T1000 (cell line): ENCODE measurements around the gene CST4.
"Not testable (repeated sequence)": the region's sequence is repeated elsewhere in the genome, so short reads cannot be mapped to it uniquely, and the experiment has no call there.

Experiments used
- DNase-seq: peaks from one replicate; lab custom pipeline; 2025; ENCODE audit warnings: mixed read lengths; lab: John Stamatoyannopoulos, UW

The CST4 gene

DNA sequence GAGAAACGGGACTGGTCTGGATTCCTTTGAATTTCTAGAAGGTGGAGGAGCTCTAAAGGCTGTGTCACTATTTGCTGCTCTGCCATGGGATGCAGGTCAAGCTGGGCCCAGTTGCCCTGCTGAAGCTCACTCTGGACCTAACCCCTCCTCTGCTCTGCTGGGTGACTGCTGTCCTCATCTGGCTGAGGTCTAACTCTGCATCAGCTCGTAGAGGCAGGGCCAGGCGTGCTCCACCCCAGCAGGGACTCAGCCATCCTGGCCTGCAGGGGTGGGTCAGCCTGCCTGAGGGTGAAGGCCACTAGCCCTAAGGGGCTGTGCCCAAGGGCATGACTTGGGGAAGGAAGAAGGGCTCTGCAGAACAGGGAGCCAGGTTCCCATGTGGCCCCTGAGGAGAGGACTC, 852 bp downstream of the CST4 start:
- DNase-seq, result no peak

DNA sequence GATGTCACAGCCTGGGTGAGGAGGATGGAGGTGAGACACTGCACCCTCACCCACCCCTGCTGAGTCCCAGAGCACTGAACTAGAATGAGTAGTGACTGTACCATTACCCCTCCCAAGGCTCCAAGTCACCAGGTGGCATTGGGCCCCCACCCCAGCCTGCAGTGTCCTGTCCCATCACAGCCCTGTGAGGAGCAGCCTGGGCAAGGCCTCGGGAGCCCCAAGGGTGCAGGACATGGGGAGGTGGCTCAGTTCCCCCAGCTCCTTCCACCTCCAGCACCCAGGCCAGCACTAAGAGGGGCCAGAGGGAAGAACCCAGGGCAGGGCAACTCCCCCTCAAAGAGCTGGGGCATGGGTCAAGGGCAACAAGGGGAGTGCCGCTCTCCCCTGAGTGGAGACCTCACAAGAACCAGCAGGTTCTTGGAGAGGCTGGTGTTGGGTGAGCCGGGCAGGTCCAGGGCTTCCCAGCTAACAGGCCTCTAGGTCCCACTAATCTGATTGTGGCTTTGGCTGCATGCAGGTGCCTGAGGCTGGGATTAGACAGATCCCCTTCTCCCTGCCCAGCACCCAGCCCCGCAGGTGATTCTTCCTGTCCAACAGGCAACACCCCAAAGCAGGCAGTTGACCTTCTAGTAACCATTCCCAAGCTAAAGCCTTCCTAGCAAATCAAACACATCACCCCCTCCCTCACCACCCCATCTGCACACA, 2.6 kb downstream of the CST4 start:
- DNase-seq, result no peak

DNA sequence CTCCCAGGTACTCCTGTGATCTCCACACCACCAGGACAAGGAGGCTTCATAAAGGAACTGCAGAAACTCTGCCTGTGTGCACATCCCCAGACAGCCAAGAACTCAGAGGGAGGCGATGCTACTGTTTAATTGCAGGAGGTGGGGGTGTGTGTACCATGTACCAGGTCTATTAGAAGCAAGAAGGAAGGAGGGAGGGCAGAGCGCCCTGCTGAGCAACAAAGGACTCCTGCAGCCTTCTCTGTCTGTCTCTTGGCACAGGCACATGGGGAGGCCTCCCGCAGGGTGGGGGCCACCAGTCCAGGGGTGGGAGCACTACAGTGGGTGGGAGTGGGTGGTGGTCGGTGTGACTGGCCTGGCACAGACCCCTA, 3.3 kb downstream of the CST4 start:
- DNase-seq, result not testable (repeated sequence)

DNA sequence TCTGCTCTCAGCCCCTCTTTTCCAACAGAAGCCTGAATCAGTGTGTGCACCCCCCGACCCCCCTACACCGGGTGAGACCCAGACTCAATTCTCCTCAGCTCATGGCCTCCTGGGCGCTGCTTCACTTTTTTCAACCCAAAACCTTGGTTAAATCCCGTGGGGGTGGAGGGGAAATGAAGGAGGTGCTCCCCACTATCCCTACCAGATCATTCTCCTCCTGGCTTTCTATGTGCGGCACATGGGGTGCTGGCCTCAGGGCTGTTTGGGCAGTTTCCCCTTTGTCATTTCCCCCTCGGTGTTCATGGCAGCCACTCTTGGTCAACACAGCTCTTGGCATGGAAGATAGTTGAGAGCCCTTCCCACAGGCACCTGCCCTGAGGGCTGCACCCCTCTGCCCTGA, 4.6 kb downstream of the CST4 start:
- no peak for DNase-seq

DNA sequence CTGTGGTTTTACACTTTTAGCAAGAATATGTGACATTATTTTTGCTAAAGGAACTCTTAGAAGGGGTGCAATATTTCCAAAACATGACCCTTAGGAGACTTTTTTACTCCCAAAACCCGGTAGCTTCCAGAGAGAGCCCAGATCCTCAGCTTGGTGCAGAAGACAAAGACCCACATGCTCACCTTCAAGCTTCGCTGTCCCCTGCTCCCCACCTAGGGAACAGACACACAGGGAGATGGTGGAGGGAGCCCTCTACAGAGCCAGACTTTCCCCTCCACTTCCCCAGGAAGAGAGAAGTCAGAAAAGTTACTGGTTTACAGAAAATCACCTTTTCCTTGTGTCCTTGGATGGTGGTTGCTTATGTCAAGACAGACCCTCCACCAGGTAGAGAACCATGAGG, 5.0 kb downstream of the CST4 start:
- no peak for DNase-seq

DNA sequence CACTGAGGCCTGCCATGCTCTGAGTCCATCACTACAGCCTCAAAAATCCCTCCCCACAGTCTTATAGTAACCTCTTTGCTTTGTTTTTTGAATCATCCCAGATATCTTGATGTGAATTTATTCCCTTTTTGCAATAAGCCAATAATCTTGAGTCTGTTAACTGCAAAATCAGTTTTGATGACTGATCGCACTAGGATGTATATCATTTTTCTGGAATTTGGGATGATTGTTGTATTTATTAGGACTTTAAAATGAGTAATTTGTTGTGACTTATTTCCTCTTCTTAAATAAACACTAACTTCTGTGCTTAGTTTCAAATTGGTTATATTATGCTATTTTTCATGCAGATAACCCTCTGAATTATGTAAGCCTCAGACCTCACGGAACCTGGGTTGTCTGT, 5.6 kb downstream of the CST4 start:
- no peak for DNase-seq

DNA sequence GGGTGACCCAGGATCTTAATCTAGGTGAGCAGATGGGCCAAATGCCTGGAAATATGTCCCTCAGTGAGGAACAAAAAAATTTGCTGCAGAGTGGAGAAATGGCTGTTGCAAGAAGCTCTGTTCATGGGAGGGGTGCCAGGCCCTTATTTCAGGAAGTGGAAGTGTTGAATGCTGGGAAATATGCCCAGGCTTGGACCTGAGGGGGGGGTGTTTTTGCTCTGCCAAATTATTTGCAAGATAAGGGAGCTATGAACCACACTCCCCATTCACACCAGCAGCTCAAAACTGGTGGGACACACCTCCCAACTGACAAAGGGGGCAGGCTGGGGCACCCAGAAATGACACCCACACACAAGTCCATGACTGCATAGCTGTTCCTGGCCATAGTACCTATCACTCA, 8.7 kb downstream of the CST4 start:
- DNase-seq, result no peak

DNA sequence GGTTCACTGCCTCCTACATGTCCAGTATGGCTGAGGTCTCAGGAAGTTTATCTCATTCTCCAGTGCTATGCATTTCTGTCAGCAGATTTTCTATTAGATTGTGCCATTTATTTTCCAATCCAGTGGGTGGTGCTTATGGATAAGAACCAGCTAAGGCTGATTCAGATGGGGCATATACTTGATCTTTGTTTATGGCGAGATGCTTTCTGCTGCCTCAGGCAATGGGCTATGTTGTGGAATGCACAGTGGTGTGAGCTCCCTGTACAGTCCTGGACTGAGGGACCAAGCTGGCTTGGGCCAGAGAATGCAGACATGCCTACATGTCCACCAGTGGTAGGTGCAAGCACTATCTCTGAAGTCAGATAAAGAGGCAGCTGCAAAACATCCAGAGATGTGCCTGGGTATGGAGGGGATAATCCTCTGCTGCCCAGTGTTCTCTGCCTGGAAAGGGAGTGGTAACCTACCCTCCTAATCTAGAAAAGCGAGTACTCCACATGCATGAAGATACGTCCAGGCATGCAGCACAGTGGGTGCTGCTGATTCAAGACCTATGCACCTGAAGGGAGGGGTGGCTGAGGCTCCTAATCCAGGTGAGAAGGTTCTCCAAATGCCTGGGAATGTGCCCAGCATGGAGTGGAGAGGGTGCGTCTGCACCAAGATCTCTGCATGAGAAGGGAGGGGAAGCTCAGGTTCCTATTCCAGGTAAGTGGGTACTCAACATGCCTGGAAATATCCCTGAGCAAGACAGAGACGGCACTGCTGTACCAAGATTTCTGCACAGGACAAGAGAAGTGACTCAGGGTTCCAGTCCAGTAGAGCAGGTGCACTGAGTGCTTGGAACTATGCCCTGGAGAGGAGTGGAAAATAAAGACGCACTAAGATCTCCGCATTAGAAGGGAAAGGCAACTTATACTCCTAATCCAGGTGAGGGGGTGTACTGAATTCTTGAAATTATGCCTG, 9.4 kb downstream of the CST4 start:
- no peak for DNase-seq

DNA sequence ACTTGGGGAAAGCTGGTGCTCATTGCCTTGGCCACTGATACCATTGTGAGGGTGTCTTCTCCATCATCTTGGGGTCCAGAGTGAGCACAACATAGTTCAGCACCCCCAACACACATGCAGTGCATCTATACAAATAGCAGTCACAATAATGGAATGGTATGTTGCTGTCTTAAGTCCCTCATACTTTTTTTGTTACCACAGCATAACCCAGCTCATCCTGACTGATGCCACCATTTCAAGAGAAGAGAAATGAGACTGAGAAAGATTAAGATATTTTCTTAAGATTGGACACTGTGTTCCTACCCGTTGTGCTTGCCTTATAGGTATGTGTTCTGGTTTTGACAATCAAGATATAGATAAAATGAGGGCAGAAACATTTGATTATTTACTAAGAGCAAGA, 15.6 kb downstream of the CST4 start:
- DNase-seq, result no peak

DNA sequence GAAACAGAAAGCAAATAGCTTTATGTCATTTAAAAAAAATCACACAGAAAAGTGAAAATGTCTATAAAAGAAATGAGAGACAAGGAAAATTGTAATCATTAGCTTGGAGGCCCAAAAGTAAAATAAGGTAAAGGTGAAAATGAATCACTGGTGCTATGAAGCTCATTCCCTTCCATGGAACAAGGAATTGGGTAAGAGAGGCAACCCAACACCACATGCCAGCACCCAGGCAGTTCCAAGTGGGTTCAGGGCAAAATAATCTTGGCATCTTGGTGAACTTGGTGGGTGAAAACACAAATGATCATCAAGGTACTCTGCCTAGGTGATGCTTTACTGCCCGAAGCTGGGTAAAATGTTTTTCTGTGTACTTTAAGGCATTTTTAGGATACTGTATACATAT, 16.7 kb downstream of the CST4 start:
- DNase-seq, result no peak

DNA sequence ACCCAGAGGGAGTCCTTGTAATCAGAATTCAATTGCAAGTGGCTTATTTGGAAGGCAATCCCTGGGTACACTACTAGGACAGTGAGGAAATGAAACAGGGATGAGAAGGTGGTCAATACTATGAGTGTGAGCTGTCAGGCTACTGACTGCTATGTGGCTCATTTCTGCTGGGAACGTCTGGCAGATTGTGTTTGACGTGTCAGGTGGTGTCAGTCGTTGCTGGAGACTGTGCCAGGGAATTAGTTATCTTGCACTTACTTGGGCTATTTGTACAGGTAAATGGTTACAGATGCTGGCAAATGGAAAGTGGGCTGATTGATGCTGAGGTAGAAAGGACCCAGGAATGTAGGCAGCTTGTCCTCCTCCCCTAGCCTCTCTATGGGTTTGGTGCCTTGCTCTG, 17.4 kb downstream of the CST4 start:
- DNase-seq, result no peak

DNA sequence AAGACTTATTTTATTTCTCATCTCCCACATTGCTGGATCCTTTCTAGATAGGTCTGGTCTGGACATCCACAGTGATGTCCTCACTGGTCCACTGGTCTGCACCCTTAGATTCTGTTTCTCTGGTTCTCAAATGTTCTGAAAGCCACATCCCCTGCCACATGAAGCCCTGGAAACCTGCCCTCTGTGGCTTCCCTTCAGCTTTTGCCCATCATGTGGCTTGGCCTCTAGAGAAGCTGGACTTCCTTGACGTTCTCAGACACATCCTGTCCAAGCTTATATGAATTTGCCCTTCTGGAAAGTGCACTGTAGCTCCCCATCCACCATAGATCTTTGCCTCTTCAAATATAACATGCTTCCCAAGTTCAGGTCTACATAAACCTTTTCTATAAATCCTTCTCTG, 18.5 kb downstream of the CST4 start:
- DNase-seq, result no peak

DNA sequence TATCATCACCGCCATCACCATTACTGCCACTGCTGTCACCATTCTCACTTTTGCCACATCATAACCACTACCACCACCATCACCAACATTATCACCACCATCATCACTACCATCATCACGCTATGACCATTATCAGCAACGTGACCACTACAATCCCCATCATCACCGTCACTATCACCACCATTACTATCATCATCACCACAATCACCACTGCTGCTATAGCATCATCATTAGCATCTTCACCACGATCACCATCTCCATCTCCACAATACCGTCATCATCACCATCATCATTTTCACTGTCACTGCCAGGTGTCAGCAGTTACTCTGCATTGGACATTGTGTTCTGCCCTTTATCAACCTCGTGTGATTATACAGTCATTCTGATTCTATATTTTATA, 19.0 kb downstream of the CST4 start:
- no peak for DNase-seq

DNA sequence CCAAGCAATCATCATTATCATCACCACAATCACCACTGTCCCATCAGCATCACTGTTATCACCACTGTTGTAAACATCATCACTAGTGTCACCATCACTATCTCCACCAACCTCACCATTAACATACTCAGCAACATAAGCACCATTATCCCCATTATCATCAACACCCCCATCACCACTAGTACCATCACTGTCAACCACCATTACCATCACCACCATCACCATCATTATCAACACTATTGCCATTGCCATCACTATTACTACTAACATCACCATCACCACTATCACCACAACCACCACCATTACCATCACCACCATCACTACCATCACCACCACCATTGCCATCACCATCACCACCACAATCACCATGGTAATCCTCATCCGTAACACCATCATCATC, 19.5 kb downstream of the CST4 start:
- no peak for DNase-seq

DNA sequence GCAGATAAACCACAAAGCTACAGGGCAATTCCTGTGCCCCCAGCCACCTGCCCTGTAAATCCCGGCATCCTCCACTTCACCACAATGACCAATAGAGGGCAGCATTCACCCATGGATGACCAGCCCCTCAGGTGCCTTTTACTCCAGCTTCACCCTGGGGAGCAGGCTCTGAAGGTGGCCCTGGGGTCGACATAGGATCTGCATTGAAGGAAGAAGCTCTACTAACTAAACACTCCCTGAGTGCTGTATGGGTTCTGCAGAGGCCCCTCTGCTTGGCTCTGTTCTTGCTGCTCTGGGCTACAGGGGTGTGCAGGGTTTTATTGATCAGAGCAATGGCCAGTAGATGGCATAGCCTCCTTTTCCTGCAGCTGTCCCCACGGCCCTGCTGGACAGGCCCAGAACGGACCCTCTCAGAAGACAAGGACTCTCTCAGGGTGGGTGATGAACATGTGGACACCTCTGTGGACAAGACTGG, 20.3 kb downstream of the CST4 start:
- DNase-seq, result no peak

DNA sequence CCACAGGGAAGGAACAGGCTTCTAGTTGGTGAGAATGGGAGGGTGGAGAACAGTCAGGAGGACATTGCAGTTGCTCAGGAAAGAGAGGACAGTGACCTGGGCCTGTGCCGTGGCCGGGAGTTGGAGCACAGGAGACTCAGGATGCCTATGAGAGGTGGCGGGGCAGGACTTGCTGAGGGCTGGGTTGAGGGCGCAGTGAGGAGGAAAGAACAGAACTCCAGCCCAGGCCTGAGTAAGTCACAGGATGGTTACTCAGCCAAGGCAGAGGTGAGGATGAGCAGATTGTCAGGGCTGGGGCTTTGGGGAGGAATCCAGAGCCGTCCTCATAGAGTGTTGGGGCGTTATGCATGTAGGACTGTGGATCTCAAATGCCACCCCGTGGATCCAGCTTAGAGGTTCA, 21.2 kb downstream of the CST4 start:
- DNase-seq, result no peak

DNA sequence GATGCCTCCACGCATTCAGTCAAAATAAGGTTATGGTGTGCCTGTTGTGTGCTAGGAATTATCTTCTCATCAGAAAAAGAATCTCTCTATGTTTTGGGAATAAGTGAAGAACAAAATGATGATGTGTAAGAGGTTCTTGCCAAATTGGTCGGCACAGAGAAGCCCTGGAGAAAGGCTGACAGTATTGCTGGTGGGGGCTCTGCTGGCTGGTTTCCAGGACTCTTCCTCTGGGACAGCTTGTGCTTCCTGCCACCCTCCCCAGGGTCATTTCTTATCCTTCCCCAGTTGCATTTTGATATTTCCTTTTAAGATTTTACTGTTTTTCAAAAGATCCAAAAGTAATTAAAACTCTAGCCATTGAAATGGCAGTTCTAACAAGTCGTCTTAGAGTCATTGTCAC, 22.1 kb downstream of the CST4 start:
- no peak for DNase-seq

DNA sequence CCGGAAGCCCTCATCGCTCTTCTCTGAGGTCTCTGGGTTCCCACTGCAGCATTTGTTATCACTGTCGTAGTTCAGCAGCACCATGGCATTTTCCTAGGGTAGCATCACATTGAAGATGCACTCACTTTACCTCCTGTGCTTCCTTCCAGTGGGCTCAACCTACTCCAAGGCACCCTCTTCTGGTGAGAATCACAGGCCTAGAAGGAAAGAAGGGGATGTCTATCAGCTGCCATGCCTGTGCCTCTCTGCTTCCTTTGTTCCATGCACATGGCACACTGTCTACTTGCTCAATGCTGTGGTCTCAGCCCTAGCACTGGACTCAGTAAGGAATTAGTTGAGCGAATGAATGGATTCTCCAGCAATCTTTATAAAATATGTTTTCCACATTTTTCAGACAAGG, 22.6 kb downstream of the CST4 start:
- no peak for DNase-seq

DNA sequence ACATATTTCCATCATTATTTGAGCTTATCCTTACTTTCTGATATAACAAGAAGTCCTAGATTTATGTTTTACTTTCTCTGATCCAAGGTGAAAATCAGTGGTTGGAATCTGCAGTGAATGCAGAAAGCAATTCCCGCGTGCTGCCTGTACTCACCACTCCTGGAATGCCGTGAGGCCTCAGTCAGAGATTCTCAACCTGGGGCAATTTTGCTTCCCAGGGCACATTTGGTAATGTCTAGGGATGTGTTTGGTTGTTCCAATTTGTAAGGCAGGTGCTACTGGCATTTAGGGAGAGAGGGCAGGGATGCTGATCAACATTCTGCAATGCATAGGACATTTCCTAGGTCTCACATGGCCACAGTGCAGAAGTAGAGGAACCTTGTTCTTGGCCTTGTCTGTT, 23.9 kb downstream of the CST4 start:
- no peak for DNase-seq

DNA sequence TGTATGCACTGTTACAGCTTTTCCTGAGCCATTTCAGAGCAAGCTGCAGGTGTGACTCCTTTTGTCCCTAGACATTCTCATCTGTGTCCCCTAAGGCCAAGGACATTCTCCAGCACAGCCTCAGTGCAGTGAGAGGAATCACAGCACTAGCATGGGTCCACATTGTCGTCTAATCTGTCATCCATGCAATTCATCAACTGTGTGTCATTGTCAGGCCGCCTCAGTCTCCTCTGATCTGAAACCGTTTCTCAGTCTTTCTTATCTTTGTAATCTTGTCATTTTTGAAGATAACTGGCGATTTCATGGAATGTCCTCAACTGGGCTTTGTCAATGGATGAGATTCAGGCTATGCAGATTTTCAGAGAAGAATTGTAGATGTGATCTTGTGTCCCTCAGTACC, 24.8 kb downstream of the CST4 start:
- not testable (repeated sequence) for DNase-seq

DNA sequence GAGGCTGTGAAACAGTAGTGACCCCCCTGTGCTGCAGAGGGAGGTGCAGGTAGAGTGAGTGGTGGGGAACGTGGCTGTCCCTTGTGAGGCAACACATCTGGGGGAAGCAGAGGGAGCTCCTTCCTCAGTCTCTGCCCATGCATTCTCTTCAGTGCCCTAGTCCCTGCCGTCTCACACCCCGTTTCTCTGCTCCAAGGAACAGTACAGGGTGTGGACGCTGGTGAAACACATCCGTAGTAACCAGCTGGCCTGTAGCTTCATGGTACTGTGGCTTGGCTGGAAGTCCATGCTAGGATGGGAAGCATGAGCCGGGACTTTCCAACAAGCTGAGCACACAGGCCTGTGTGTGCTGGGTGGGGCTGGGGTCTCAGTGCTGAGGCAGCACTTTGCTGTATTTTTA, 25.7 kb downstream of the CST4 start:
- DNase-seq, result no peak

DNA sequence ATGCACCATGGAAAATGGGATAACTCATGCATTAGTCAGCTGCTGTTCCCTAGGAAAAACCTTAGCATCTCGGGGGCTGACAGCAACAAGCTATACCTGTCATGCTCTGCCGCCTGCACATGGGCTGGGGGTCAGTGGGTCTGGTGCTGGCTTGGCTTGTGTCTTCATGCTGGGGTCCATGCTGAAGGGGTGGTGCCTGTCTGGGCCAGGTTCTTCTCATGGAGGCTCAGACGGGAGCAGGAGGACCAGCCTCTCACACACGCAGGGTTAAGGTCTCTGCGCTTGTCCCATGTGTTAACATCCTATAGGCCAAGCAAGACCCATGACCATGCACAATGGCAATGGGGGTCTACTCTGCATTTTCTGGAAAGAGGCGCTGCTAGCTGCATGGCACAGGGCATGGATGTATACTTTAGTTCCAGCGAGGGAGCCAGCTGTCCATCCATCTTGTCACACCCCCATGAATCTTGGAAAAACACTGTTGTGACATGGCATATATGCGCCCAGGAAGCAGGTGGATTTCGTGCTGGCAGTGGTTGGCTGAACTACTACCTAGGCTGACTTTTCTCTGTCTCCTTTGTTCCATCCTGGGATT, 26.5 kb downstream of the CST4 start:
- DNase-seq, result no peak

DNA sequence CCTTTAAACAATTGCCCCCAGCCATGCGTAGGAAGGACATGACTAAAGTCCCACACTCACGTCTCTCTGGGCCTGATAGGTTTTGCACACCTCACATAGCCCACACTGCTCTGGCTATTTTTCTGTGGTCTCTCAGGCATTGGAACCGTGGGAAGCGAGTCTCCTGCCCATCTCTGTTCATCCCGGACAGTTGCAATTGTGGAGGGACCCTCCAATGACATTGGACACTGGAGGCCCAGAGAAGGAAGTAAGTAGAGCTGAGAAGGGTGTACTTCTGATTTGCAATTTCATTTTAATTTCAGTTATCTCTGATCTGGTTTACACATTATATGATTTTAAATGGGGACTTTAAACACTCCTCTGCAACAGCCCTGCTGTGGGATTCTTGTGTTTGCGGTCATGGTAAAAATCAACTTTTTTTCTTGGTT, 27.8 kb downstream of the CST4 start:
- no peak for DNase-seq
